GM12874 (cell line): Measurements from ENCODE around the gene PYY.

Experiments
- CTCF ChIP-seq: IDR thresholded peaks from 2 replicates; pipeline ENCODE4 v1.5.1; 2011; ENCODE audit warnings: low read depth, mild to moderate bottlenecking, control low read depth, low read length, moderate library complexity; ENCODE audit not compliant: insufficient read depth

Gene PYY

GRCh38 chr17:43914451-43914850 is 39.3 kb downstream of the PYY start:
- TF ChIP-seq CTCF: no peak

GRCh38 chr17:43913584-43913983 is 40.2 kb downstream of the PYY start:
- TF ChIP-seq CTCF: no peak

GRCh38 chr17:43912635-43913304 is 41.0 kb downstream of the PYY start:
- no peak for TF ChIP-seq CTCF

- TF ChIP-seq CTCF: no peak
Measured at GRCh38 chr17:43911904-43912303, 41.8 kb downstream of the PYY start.

GRCh38 chr17:43909537-43910231 is 44.1 kb downstream of the PYY start:
- TF ChIP-seq CTCF: no peak

GRCh38 chr17:43907998-43908721 is 45.6 kb downstream of the PYY start:
- TF ChIP-seq CTCF: no peak

- no peak for TF ChIP-seq CTCF
Measured at GRCh38 chr17:43907425-43907981, 46.2 kb downstream of the PYY start, which contains the start of gene MPP2. MPP2 (minus strand) TSS chr17:43907536; CDS start chr17:43904460, 3,076 bp downstream.
